Transverse colon (tissue), 4 donors: ENCODE data around the gene KAZN. TPM values are rescaled to one million over a fixed set of nuclear protein-coding genes. Genes with fewer than 3 reads are reported as not detected.

ENCODE experiments used
- DNase-seq: peaks from one replicate; pipeline ENCODE4 v3.0.0-alpha.2; 2019
- H3K27ac ChIP-seq, 4 donors: fragments of 200-600 bp; sonication (generic); 2 replicates each; pipeline ENCODE4 v1.5.1; 2016 to 2018; ENCODE audit warnings: inconsistent platforms in 4 of 4
- H3K27me3 ChIP-seq: fragments of 200-600 bp; sonication (generic); 2 replicates; pipeline ENCODE4 v1.5.1; 2017; ENCODE audit warnings: inconsistent platforms
- H3K36me3 ChIP-seq, 4 donors: fragments of 200-600 bp; sonication (generic); 2 replicates each; pipeline ENCODE4 v1.5.1; 2017 to 2019; ENCODE audit warnings: inconsistent platforms in 4 of 4
- H3K4me1 ChIP-seq, 4 donors: fragments of 200-600 bp; sonication (generic); 2 replicates each; pipeline ENCODE4 v1.5.1; 2017 to 2020; ENCODE audit warnings: inconsistent platforms in 4 of 4
- H3K4me3 ChIP-seq, 4 donors: fragments of 200-600 bp; sonication (generic); 1 replicate in 1 of 4; 2 replicates in 3 of 4; pipeline versions ENCODE4 v1.5.1 to v1.6.1; 2017 to 2019; ENCODE audit warnings: inconsistent platforms in 4 of 4
- H3K9me3 ChIP-seq, 2 donors: fragments of 200-600 bp; sonication (generic); 2 replicates each; pipeline ENCODE4 v1.5.1; 2017 to 2019; ENCODE audit warnings: inconsistent platforms in 2 of 2
- CTCF ChIP-seq, 5 experiments: fragments of 200-600 bp in 3 of 5; fragments of 450-650 bp in 2 of 5; sonication (generic) in 3 of 5; IDR thresholded peaks; 1 replicate in 2 of 5; 2 replicates in 3 of 5; pipeline ENCODE4 v1.5.1; 2016 to 2017; ENCODE audit warnings: antibody characterized with exemption in 5 of 5, inconsistent platforms in 3 of 5, mild to moderate bottlenecking in 2 of 5, moderate library complexity in 1 of 5
- EP300 ChIP-seq: sonication (generic); formaldehyde crosslinking; IDR thresholded peaks from one replicate; pipeline ENCODE4 v1.6.1; 2017; ENCODE audit warnings: antibody characterized with exemption, low read depth
- POLR2A ChIP-seq: fragments of 450-650 bp; IDR thresholded peaks from one replicate; pipeline ENCODE4 v1.6.1; 2016; ENCODE audit warnings: antibody characterized with exemption, mild to moderate bottlenecking, moderate library complexity
- POLR2AphosphoS5 ChIP-seq, 3 donors: sonication (generic); formaldehyde crosslinking; IDR thresholded peaks; one replicate each; pipeline ENCODE4 v1.6.1; 2016; ENCODE audit warnings: antibody characterized with exemption in 3 of 3
- WGBS, 2 donors: methylation state at CpG; one replicate each; pipeline ENCODE4 v1.1.5; 2018; ENCODE audit warnings: low coverage in 1 of 2; 5-methylcytosine and 5-hydroxymethylcytosine counted together
- in situ Hi-C, 4 donors: fragments of 200-750 bp; cut with MboI; loops; one replicate each; pipeline versions ENCODE4 v1.15.0 to v1.15.1; 2017; ENCODE audit warnings: low sequenced_read_pairs in 3 of 4, low pct_ligation_motif_present in 1 of 4, low pct_unique_long_range_greater_than_20kb in 1 of 4
- intact Hi-C: fragments of 100-400 bp; cut with DNase I; formaldehyde crosslinking; loops from one replicate; pipeline ENCODE4 v1.15.1; 2023; ENCODE audit warnings: low total_unique reads
- total RNA-seq, 4 donors: library from RNA; depleted of rRNA; stranded (reverse); fragments of >200 nt; gene quantifications; one replicate each; pipeline ENCODE4 v1.1.0, GENCODE V29; 2016

Gene KAZN
- total RNA-seq, 4 donors from 2014 or later: 12.0 to 17.1 (median 16.2) TPM

GRCh38 chr1:14773396-14774025, 175.0 kb downstream of the KAZN start:
- in situ Hi-C loops: no loop called here
- Histone ChIP-seq H3K4me3 (no peak overlapping the region), H3K27me3 (no peaks in the 10 kb centered on the region), H3K4me1 (no peaks in the 10 kb centered on the region), H3K27ac (no peak overlapping the region), H3K36me3 (no peaks in the 10 kb centered on the region), H3K9me3 (no peaks in the 10 kb centered on the region)
- TF ChIP-seq CTCF (IDR thresholded peaks at IDR 0.05): no peak
- no peak for TF ChIP-seq EP300
- intact Hi-C loops: no loop called here
- no peak for DNase-seq
- WGBS, 2 donors: 89 to 90% methylated on average over 3 to 13 of the region's 13 CpGs

GRCh38 chr1:14774225-14774624, 175.7 kb downstream of the KAZN start:
- DNase-seq: no peak
- WGBS, 2 donors: 63 to 92% methylated on average over 2 to 5 of the region's 5 CpGs
- intact Hi-C loops (no loop called here), in situ Hi-C loops (no loop called here)
- no peaks in the 10 kb centered on the region for H3K27me3 ChIP-seq
- TF ChIP-seq POLR2A (no peak), CTCF (IDR thresholded peaks at IDR 0.05) (no peak), POLR2AphosphoS5 (IDR thresholded peaks at IDR 0.05) (no peak), EP300 (no peak)
- H3K4me3 ChIP-seq: no peak overlapping the region
- no peaks in the 10 kb centered on the region for H3K36me3 ChIP-seq
- H3K9me3 ChIP-seq: no peaks in the 10 kb centered on the region
- H3K4me1 ChIP-seq: no peaks in the 10 kb centered on the region
- H3K27ac ChIP-seq: no peak overlapping the region

- no peak overlapping the region for H3K27ac ChIP-seq
- TF ChIP-seq CTCF (IDR thresholded peaks at IDR 0.05): no peak
- no peak for TF ChIP-seq POLR2AphosphoS5 (IDR thresholded peaks at IDR 0.05)
- no peak for TF ChIP-seq EP300
- no peak for TF ChIP-seq POLR2A
- in situ Hi-C loops (loop anchor here in 2 of 4 donors (25.0 kb wide), 1 partner anchor 262 kb away; no protein-coding TSS in a partner anchor), intact Hi-C loops (no loop called here)
- H3K9me3 ChIP-seq: no peaks in the 10 kb centered on the region
- H3K4me3 ChIP-seq: no peak overlapping the region
- no peaks in the 10 kb centered on the region for H3K27me3 ChIP-seq
- no peaks in the 10 kb centered on the region for H3K36me3 ChIP-seq
- 80% methylated on average over 4 of the region's 4 CpGs; no CpG with 5 or more reads in 1 of the 2 donors for WGBS, 2 donors
- H3K4me1 ChIP-seq: no peaks in the 10 kb centered on the region
- no peak for DNase-seq
Observed at GRCh38 chr1:14774988-14775387, 176.5 kb downstream of the KAZN start.

- Histone ChIP-seq H3K27ac (no peak overlapping the region), H3K9me3 (no peaks in the 10 kb centered on the region), H3K4me3 (no peak overlapping the region), H3K4me1 (no peaks in the 10 kb centered on the region), H3K27me3 (no peaks in the 10 kb centered on the region), H3K36me3 (no peaks in the 10 kb centered on the region)
- in situ Hi-C loops (loop anchor here in 2 of 4 donors (25.0 kb wide), 1 partner anchor 262 kb away; no protein-coding TSS in a partner anchor), intact Hi-C loops (no loop called here)
- DNase-seq: no peak
- no peak for TF ChIP-seq POLR2AphosphoS5 (IDR thresholded peaks at IDR 0.05)
- TF ChIP-seq POLR2A: no peak
- no peak for TF ChIP-seq EP300
- no peak for TF ChIP-seq CTCF (IDR thresholded peaks at IDR 0.05)
- WGBS, 2 donors: 89 to 94% methylated on average over 9 to 10 of the region's 10 CpGs
Observed at GRCh38 chr1:14775434-14775833, 176.9 kb downstream of the KAZN start.
